IMR-90 (cell line): ENCODE results near the gene CRYGC. TPM values are rescaled to one million over a fixed set of nuclear protein-coding genes. Genes with fewer than 3 reads are reported as not detected.

Experiments
- ATAC-seq: fragments of 200-7000 bp; cut with Tn5 transposase; 2 replicates; pipeline ENCODE4 v1.9.1; 2020; ENCODE audit warnings: low read depth, mild to moderate bottlenecking, moderate library complexity
- BruUV-seq: library from RNA; stranded (reverse); fragments of 400-500 nt; replicated peaks from 2 replicates; lab custom pipeline; 2021; lab: Mats Ljungman, UMichigan
- CTCF ChIA-PET: fragments of 300-600 bp; formaldehyde crosslinking; extraction: SDS; loops from one replicate; lab custom pipeline; 2021; ENCODE audit warnings: antibody characterized with exemption; lab: Yijun Ruan, JAX
- POLR2A ChIA-PET: fragments of 300-600 bp; sonication (Branson Sonifier 250); formaldehyde crosslinking; loops from one replicate; lab custom pipeline; 2022; ENCODE audit warnings: antibody characterized with exemption; ENCODE audit not compliant: unreplicated experiment; lab: Charles Lee
- DNase-seq: peaks from one replicate; pipeline ENCODE4 v3.0.0; 2013
- H2AFZ ChIP-seq: replicated peaks from 2 replicates; pipeline ENCODE3; 2013; ENCODE audit warnings: low read length, mild to moderate bottlenecking; ENCODE audit not compliant: poor library complexity
- H2AK5ac ChIP-seq: 2 replicates; pipeline ENCODE4 v1.6.1; 2013; ENCODE audit warnings: low read depth, low read length, inconsistent platforms
- H2AK9ac ChIP-seq: replicated peaks from 2 replicates; pipeline ENCODE3; 2013; ENCODE audit warnings: mild to moderate bottlenecking, low read depth, low read length, moderate library complexity; ENCODE audit not compliant: poor library complexity
- H2BK120ac ChIP-seq: 2 replicates; pipeline ENCODE4 v1.6.1; 2013; ENCODE audit warnings: low read depth, low read length, inconsistent platforms
- H2BK15ac ChIP-seq: 3 replicates; pipeline ENCODE4 v1.6.1; 2013; ENCODE audit warnings: low read depth, low read length, inconsistent platforms
- H2BK20ac ChIP-seq: 2 replicates; pipeline ENCODE4 v1.6.1; 2013; ENCODE audit warnings: low read depth, mild to moderate bottlenecking, inconsistent platforms, low read length, moderate library complexity
- H2BK5ac ChIP-seq: 2 replicates; pipeline ENCODE4 v1.6.1; 2013; ENCODE audit warnings: mild to moderate bottlenecking, low read depth, low read length, inconsistent platforms; ENCODE audit not compliant: poor library complexity, severe bottlenecking
- H3K14ac ChIP-seq: replicated peaks from 2 replicates; pipeline ENCODE4 v1.6.1; 2013; ENCODE audit warnings: low read depth, low read length, inconsistent platforms
- H3K18ac ChIP-seq: 2 replicates; pipeline ENCODE4 v1.6.1; 2013; ENCODE audit warnings: low read depth, low read length, control low read depth
- H3K23ac ChIP-seq: 2 replicates; pipeline ENCODE4 v1.6.1; 2013; ENCODE audit warnings: low read depth, low read length, inconsistent platforms
- H3K27ac ChIP-seq: 2 replicates; pipeline ENCODE4 v1.5.1; 2013; ENCODE audit warnings: mild to moderate bottlenecking, control low read depth, low read length; ENCODE audit not compliant: insufficient read depth
- H3K27me3 ChIP-seq: 2 replicates; pipeline ENCODE4 v1.6.1; 2013; ENCODE audit warnings: low read length; ENCODE audit not compliant: control insufficient read depth, insufficient read depth
- H3K36me3 ChIP-seq: 2 replicates; pipeline ENCODE4 v1.6.1; 2013; ENCODE audit warnings: low read length, mixed read lengths; ENCODE audit not compliant: control insufficient read depth, insufficient read depth
- H3K4ac ChIP-seq: 2 replicates; pipeline ENCODE4 v1.6.1; 2013; ENCODE audit warnings: low read depth, low read length, inconsistent platforms
- H3K4me1 ChIP-seq: 2 replicates; pipeline ENCODE4 v1.6.1; 2013; ENCODE audit warnings: low read length, mixed read lengths; ENCODE audit not compliant: control insufficient read depth, insufficient read depth
- H3K4me2 ChIP-seq: 2 replicates; pipeline ENCODE4 v1.6.1; 2013; ENCODE audit warnings: low read depth, mild to moderate bottlenecking, control low read depth, low read length, moderate library complexity
- H3K4me3 ChIP-seq: 2 replicates; pipeline ENCODE4 v1.5.1; 2013; ENCODE audit warnings: low read depth, mild to moderate bottlenecking, control low read depth, low read length, moderate library complexity; ENCODE audit not compliant: insufficient read depth
- H3K56ac ChIP-seq: 2 replicates; pipeline ENCODE4 v1.6.1; 2013; ENCODE audit warnings: low read length, inconsistent platforms; ENCODE audit not compliant: insufficient read depth; ENCODE audit errors: extremely low read depth
- H3K79me1 ChIP-seq, 2 experiments: 2 replicates each; pipeline ENCODE4 v1.6.1; 2013; ENCODE audit warnings: low read length in 2 of 2, inconsistent platforms in 1 of 2, low read depth in 1 of 2
- H3K9ac ChIP-seq: 2 replicates; pipeline ENCODE4 v1.6.1; 2013; ENCODE audit warnings: low read depth, low read length, control low read depth
- H3K9me1 ChIP-seq: 2 replicates; pipeline ENCODE4 v1.6.1; 2013; ENCODE audit warnings: low read length, inconsistent platforms; ENCODE audit not compliant: insufficient read depth
- H3K9me3 ChIP-seq: 2 replicates; pipeline ENCODE4 v1.6.1; 2013; ENCODE audit warnings: low read length; ENCODE audit not compliant: control insufficient read depth, insufficient read depth
- H4K20me1 ChIP-seq: 2 replicates; pipeline ENCODE4 v1.6.1; 2013; ENCODE audit warnings: low read length, inconsistent platforms; ENCODE audit not compliant: insufficient read depth
- H4K5ac ChIP-seq: 2 replicates; pipeline ENCODE4 v1.6.1; 2013; ENCODE audit warnings: mild to moderate bottlenecking, low read depth, low read length, control low read depth
- H4K8ac ChIP-seq, 2 experiments: 2 replicates each; pipeline ENCODE4 v1.6.1; 2013; ENCODE audit warnings: low read depth in 2 of 2, low read length in 2 of 2, control low read depth in 1 of 2, inconsistent platforms in 1 of 2
- H4K91ac ChIP-seq: 2 replicates; pipeline ENCODE4 v1.6.1; 2013; ENCODE audit warnings: low read depth, low read length, inconsistent platforms; ENCODE audit not compliant: insufficient read depth
- CHD1 ChIP-seq: IDR thresholded peaks from 2 replicates; pipeline ENCODE4 v1.6.1; 2012; ENCODE audit warnings: low read depth, low read length, improper control_type of control experiment
- FOS ChIP-seq: fragments of 150-350 bp; IDR thresholded peaks from 2 replicates; pipeline ENCODE4 v1.6.1; 2016; ENCODE audit warnings: low read depth, low read length
- MXI1 ChIP-seq: IDR thresholded peaks from 2 replicates; pipeline ENCODE4 v1.6.1; 2012; ENCODE audit warnings: low read depth, mild to moderate bottlenecking, low read length, moderate library complexity, borderline replicate concordance
- RAD21 ChIP-seq: IDR thresholded peaks from 2 replicates; pipeline ENCODE4 v1.6.1; 2012; ENCODE audit warnings: low read length, improper control_type of control experiment
- dilution Hi-C: fragments of 300-500 bp; cut with HindIII; formaldehyde crosslinking; loops from one replicate; pipeline ENCODE4 v1.14.3; 2018; ENCODE audit warnings: low sequenced_read_pairs; ENCODE audit not compliant: unreplicated experiment
- in situ Hi-C: fragments of 300-500 bp; cut with MboI; formaldehyde crosslinking; loops from 3 replicates; pipeline ENCODE4 v1.14.3; 2019; ENCODE audit warnings: low sequenced_read_pairs, inconsistent platforms, mixed read lengths
- intact Hi-C: fragments of 100-400 bp; cut with micrococcal nuclease; formaldehyde crosslinking; loops from 2 replicates; pipeline ENCODE4 v1.10.0; 2022
- polyA plus RNA-seq, 3 experiments: library from polyadenylated mRNA; depleted of rRNA; stranded (reverse); fragments of >200 nt; gene quantifications; 2 replicates each; pipeline ENCODE4 v1.2.3, GENCODE V29; 2012; ENCODE audit warnings: low replicate concordance in 1 of 3
- total RNA-seq: library from RNA; depleted of rRNA; stranded (reverse); fragments of >200 nt; gene quantifications from 2 replicates; pipeline ENCODE4 v1.2.3, GENCODE V29; 2012

Gene CRYGC
- total and polyA plus RNA-seq, 2 of the 4 experiments (the other 2 are of a cell fraction): not detected

- Histone ChIP-seq H2BK20ac (no peak overlapping the region), H3K23ac (no peak overlapping the region), H3K56ac (no peak overlapping the region), H4K20me1 (no peaks in the 10 kb centered on the region), H2BK5ac (no peak overlapping the region), H3K27ac (no peak overlapping the region), H4K5ac (no peak overlapping the region), H3K36me3 (no peaks in the 10 kb centered on the region), H3K9me1 (no peaks in the 10 kb centered on the region), H2AK5ac (no peak overlapping the region), H4K8ac (no peak overlapping the region), H2AFZ (no peak overlapping the region), H2AK9ac (no peak overlapping the region), H3K4me1 (no peaks in the 10 kb centered on the region), H4K91ac (no peak overlapping the region), H3K27me3 (peaks cover 2% of the 10 kb centered on the region), H3K18ac (no peak overlapping the region), H3K4me3 (no peak overlapping the region), H3K9ac (no peak overlapping the region), H3K79me1 (no peaks in the 10 kb centered on the region), H3K4me2 (no peak overlapping the region), H3K9me3 (no peaks in the 10 kb centered on the region), H2BK15ac (no peak overlapping the region), H3K14ac (no peak overlapping the region), H2BK120ac (no peak overlapping the region), H3K4ac (no peak overlapping the region)
- CTCF ChIA-PET: no interaction called here
- TF ChIP-seq MXI1 (no peak), RAD21 (no peak), FOS (no peak), CHD1 (no peak)
- dilution Hi-C loops (no loop called here), in situ Hi-C loops (no loop called here), intact Hi-C loops (no loop called here)
- BruUV-seq: no TSS peak
- DNase-seq (no peak), ATAC-seq (no peak; the same call in 1 of the 2 replicates)
- POLR2A ChIA-PET: no interaction called here
Measured at GRCh38 chr2:208093128-208093527, 36.5 kb downstream of the CRYGC start.
